GM20000 (cell line): ENCODE data around the gene LAGE3.

Experiments
- DNase-seq: peaks from one replicate; pipeline ENCODE4 v3.0.0; 2012; ENCODE audit warnings: low spot score
- CTCF ChIP-seq: IDR thresholded peaks from 2 replicates; pipeline ENCODE4 v1.5.1; 2012; ENCODE audit warnings: mild to moderate bottlenecking, control low read depth; ENCODE audit errors: extremely low read depth, missing control alignments

The LAGE3 gene

GRCh38 chrX:154515966-154516655, 37.0 kb upstream of the LAGE3 start, which contains the start of gene FAM3A:
TSS of gene FAM3A (minus strand) at chrX:154516232. CDS start at chrX:154515772, 460 bp downstream.
- TF ChIP-seq CTCF = no peak
- peak; percentile 93 for DNase-seq

GRCh38 chrX:154515090-154515965, 36.2 kb upstream of the LAGE3 start:
- peak; percentile 26 for DNase-seq

GRCh38 chrX:154513716-154514115, 34.6 kb upstream of the LAGE3 start:
- TF ChIP-seq CTCF = no peak
- DNase-seq = no peak

More at GRCh38 chrX:154515090-154515965, 36.2 kb upstream of the LAGE3 start:
- TF ChIP-seq CTCF = no peak

GRCh38 chrX:154512879-154513553, 33.9 kb upstream of the LAGE3 start:
- DNase-seq = no peak
- TF ChIP-seq CTCF = no peak

DNA sequence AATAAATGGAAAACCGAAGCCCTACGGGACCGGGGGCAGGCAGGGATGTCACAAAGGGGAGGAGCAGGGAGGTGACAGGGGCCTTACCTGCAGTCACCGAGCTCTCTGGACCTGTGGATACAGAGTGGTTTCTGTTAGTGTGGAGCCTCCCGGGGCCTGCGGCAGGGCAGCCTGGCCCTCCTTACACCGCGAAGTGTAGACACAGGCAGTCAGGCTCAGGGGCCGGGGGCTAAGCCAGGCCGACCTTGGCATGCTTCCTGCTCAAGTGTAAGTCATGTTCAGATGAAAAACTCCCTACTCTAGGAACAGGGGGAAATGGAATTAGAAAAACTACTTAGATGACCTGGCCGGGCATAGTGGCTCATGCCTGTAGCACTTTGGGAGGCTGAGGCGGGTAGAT, 32.7 kb upstream of the LAGE3 start:
- TF ChIP-seq CTCF = no peak
- DNase-seq = no peak

GRCh38 chrX:154509455-154509854, 30.4 kb upstream of the LAGE3 start:
- TF ChIP-seq CTCF = no peak
- no peak for DNase-seq

DNA sequence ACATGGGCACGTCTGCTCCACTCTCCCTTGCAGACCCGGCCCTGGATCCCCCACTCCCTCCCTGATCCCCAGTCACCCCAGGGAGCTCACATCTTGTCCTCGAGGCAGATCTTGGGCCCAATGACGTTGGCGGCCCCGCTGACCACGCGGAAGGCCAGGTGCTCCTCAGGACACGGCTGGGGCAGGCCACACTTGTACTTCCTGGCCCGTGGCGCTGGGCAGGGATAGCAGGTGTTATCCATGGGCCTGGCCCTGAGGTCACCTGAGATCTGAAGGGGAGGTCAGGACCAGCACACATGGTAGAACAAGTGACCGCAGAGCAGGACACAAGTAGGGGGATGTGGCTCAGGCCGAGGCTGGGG, 29.3 kb upstream of the LAGE3 start:
- no peak for TF ChIP-seq CTCF
- no peak for DNase-seq
